GM21423 (cell line): ENCODE results near the gene EID2.

Experiments
- ATAC-seq: cut with Tn5 transposase; IDR thresholded peaks from one replicate; pipeline ENCODE4 v1.9.1; 2021; ENCODE audit warnings: mild to moderate bottlenecking, moderate library complexity; ENCODE audit not compliant: unreplicated experiment

EID2 gene, protein sequence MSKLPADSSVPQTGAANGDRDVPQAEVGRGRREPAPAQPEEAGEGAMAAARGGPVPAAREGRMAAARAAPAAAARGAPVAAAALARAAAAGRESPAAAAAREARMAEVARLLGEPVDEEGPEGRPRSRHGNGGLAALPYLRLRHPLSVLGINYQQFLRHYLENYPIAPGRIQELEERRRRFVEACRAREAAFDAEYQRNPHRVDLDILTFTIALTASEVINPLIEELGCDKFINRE

DNA sequence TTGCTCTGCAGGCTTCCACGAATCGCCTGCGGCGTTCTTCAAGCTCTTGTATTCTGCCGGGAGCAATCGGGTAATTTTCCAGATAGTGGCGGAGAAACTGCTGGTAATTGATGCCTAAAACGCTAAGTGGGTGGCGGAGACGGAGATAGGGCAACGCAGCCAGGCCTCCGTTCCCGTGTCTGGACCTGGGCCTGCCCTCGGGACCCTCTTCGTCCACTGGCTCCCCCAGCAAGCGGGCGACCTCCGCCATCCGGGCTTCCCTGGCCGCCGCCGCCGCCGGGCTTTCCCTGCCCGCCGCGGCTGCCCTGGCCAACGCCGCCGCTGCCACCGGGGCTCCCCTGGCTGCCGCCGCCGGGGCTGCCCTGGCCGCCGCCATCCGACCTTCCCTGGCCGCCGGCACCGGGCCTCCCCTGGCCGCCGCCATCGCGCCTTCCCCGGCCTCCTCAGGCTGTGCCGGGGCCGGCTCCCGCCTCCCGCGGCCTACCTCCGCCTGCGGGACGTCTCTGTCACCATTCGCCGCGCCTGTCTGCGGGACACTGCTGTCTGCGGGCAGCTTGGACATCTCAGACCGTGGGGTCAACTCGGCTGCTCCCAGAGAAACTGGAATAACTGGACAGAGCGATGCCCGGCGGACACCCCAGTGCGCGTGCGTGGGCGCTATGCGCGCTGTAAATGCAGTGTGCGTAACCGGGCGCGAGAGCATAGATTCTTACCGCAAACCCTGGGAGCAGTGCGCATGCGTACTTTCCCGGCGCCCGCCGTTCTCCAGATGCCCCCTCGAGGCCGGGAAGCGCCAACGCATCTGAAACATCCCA, at the start of gene EID2:
Gene EID2 (minus strand): TSS at position 644 of the 815 bp plus-strand sequence. CDS start 82 bp downstream, at position 562.
- peak; percentile 82 for ATAC-seq

DNA sequence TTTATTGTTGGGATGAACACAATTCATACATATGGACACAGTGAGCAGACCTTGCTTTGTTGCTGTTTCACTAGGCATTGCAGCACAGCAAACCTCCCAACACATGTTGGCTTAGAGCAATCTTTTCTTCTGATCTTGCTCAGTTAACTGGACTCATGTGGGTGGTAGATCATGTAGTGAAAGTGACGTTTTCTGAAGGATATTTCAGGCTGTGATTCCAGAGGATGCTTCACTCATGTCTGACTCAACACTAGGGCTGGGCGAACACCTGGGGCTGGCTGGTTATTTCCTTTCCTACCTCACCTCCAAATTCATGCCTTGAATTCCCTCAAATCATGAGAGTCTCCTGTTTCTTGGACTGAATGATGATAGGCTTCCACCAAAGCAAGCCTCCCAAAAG, 48.1 kb upstream of the EID2 start:
- ATAC-seq = no peak

DNA sequence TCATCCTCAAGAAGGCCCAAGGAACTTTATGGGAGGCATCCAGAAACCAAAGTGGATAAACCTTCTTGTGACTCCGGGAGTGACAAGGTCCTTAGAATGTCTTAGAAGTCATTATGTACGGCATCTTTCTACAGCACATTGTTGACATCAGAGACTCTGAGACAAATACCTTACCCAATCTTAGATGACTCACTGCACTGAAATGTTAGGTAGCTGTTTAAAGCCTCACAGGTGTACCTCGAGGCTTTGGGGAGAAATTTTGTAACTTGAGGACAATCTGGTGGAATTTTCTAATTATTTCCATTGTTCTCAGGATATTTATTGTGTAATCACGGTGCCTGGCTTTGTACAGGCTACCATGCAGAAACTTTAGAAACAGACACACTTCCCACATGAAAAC, 47.5 kb upstream of the EID2 start:
- no peak for ATAC-seq

DNA sequence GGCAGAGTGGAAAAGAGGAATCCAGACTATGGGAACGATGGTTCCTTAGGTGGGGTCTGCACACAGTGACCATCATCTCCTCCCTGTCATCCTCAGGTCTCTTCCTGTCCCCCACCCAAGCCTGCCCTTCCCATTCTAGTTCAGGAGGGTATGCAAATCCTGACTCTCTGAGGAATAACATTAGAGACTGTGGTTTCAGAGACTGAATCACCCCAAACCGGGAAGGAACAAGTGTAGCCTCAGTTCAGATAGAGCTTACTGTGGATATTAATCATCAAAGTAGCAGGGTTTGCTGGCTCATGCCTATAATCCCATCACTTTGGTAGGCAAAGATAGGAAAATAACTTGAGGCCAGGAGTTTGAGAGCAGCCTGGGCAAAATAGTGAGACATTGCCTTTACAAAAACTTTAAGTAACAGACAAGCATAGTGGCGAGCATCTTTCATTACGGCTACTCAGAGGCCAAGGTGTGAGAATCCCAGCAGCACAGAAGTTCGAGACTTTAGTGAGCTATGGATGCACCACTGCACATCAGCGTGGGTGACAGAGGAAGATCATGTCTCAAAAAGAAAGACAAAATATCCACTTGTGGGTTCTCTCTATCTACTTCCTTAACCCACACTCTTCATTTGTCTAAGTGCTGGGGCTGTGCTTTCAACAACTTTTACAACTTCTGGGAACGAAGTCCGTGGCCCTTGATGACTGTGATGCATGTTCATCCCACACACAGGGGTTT, 43.1 kb upstream of the EID2 start:
- ATAC-seq = no peak

DNA sequence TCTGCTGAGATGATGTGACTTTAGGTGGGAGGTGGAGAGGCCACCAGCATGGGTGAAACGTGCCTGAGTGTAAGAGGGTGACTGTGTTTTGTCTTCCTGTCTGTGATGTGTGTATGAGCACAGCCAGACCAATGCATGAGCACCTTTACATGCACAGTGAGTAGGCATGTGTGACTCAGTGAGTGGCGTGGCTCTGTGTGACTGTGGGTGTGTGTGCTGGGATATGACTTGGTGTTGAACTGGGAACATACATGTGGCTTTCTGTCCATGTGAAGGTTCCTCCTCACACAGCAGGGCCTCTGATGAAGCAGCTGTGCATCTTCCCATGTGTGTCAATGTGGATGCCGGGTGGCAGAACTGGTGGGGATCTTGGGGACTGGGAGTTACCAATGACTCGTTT, 42.5 kb upstream of the EID2 start:
- no peak for ATAC-seq

DNA sequence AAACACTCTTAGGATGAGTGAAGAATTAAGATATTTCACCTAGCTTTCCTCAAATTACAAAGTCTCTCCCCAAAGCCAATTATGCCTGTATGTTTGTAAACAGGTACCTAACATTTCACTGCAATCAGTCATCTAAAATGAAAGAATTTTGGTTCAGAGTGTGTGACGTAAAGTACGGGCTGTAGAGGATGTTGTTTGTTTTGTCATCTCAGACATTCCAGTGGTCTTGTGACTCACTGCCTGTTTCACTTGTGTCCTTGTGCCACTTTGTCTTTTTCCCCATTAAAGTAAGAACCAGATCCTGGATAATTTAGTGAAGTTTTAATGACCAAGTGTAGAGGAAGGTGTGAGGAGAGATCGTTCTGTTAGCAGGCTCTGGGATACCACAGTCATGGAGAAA, 28.6 kb upstream of the EID2 start:
- no peak for ATAC-seq

DNA sequence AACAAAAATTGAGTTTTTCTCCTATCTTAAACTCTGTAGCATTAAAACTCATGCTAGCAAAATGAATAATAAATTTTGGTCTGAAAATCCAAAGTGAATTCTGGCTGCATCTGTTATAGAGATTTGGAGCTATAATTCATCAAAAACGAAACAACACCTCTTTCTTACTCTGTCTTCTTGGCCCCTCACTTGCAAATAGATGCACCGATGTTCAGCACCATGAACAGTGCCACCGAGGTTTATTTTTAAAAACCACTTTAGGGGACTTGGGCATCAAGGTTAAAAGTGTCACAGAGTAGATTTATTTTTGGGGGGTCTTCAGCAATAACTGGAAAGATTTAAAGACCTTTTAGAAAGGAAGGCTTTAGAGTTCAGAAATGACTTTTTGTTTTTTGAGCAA, 26.1 kb upstream of the EID2 start:
- no peak for ATAC-seq

DNA sequence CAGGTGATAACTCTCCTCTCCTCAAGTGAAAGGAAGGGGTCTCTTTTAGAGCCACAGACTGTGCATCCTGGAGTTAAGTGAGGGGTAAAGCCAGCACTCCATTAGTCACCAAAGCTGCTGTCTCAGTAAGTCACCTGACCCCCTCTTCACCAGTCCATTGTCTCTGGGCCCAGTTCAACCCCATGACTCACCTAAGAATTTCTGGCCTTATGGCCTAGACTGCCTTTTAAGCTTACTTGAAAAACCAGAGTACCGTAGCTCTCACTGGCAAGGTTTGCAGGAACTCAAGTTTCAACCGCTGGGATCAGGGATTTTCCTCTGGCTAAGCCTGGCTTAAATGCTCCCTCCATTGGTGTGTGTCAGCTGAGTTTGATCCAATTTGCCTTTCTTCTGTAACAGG, 23.4 kb upstream of the EID2 start:
- no peak for ATAC-seq

DNA sequence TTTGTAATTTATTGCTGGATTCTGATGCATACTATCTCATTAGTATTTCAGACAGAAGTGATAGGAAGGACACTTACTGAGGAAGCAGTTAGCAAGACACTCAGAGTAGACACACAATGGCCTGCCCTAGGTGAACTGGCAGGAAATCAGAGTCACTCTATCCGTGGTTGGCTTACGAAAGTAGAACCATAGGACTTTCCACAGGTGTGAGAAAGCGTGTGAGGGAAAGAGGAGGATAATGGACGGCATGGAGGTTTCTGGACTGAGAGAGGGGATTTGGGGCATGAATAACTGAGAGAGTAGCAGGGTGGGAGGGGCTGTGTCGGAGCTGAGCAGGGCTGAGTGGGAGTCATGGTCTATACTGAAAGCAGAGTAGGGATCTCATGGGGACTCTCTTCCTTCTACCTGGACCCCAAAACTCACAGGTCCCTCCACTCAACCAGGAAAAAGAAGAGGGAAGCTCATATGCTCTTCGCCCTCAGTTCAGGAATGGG, 18.7 kb upstream of the EID2 start:
- no peak for ATAC-seq

DNA sequence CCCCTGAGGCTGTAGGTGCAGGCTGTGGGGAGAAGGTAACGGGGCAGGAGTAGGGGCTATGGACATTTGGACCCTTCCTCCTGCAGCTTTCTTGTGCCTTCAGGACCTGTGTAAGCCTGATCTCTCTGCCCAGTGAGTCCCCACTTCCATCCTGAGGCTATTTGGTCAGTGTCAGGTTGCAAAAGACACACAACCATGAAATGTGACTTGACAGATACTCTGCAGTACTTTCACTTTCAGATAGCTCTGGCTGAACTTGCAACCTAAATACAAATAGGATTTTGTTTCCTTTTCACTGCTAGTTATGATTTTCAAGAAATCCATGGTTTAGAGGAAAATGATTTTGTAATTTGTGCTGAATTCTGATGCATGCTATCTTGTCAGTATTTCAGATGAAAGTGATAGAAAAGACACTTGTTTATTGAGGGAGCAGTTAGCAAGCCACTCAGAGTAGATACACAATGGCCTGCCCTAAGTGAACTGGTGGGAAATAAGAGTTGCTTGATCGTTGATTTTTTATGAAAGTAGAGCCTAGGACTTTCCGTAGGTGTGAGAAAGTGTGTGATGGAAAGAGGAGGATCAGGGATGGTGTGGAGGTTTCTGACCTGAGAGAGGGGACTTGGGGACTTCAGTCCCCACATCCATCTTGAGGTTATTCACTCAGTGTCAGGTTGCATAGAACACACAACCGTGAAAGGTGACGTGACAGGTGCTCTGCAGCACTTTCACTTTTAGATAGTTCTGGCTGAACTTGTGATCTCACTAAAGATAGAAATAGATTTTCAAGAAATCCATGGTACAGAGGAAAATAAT, 18.1 kb upstream of the EID2 start:
- peak; percentile 66 for ATAC-seq

DNA sequence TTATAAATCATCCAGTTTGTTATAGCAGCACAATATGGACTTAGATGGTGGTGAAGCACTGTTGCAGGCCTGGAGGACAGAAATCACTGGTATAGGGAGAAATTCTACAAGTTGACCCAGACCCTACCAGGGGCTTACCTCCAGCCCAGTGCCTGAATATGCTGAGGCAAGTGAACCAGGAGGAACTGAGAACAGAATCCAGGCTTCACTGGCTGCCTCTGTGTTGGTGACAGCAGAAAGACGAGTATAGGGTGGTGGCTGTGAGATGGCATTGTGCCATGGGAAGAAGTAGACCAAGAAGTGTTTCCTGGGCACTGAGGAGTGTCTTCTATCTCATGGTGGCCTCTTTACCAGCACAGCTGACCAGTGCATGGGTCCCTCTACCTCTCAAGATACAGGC, 15.9 kb upstream of the EID2 start:
- ATAC-seq = no peak

DNA sequence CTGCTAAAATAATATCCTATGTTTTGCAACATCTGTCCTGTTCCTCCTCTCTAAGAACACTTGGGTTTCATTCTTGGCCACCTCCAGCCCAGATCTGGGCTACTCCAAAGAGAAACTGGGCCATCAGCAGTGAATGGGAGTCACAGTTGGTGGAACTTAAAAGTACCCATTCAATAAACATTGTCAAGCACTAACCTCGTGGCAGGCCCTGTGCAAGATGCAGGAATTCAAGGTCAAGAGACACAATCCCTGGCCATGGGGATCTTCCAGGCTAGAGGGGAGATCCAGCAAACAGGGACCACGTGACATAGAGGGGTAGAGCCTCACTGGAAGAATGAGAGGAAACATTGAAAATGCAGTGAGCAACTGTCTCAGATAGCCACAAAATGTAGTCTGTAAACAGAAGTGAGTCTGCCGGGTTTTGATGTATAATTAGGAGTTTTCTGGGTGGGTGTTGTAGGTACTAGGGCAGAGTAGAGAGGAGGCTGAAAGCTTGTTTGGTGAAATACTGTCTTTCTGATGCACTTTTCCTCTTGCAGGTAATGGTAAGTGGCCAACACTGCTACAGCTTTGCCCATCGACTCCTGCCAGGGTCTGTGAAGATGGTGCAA, 14.8 kb upstream of the EID2 start:
- ATAC-seq = no peak

DNA sequence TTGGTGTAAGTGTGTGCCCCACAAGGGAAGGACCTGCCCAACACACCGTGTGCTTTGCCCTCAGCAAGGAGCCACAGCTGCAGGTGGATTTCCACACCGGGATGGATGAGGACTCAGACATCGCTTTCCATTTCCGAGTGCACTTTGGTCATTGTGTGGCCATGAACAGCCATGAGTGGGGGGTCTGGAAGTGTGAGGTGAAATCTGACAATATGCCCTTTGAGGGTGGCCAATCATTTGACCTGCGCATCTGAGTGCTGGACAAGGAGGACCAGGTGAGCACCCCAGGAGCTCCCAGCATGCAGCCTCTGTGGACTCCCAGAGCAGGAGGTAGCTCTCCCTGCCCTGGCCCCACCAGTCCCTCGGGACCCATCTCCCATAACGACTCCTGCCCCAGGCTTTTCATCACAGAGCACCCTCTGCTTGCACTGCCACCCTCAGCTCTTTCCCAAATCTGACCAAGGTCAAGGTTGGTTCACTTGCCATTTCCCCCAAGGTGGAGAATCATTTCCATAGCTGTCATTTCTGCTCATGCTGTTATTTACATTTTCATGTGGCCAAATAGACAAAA, 13.2 kb upstream of the EID2 start:
- no peak for ATAC-seq

DNA sequence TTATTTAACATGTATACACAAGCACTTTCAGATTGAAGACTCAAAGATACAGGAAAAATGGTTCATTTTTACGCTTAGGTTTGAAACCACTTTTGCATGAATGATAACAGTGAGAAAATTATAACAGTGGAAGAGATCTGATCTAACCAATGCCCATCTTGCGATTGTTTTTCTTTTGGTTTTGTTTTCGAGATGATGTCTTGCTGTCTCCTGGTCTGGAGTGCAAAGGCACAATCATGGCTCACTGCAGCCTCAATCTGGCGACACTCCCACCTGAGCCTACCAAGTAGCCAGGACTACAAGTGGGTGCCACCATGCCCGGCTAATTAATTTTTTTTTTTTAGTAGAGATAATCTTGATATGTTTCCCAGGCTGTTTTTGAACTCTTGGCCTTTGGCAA, 10.2 kb upstream of the EID2 start:
- ATAC-seq = no peak

DNA sequence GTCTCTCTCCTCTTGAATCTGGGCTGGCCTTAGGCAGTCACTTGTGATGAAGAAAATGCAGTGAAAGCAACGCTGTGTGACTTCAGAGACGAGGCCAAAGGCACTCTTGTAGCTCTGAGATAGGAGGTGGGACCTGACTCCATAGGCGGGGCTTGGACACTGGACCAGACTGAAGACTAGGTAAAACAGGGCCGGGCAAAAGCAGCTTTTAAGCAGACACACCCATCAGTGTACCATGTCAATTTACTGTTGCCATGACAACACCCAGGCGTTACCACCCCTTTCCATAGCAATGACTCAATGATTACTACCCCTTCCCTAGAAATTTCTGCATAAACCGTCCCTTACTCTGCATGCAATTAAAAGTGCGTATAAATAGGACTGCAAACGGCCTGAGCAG, 6.6 kb upstream of the EID2 start:
- ATAC-seq = no peak

DNA sequence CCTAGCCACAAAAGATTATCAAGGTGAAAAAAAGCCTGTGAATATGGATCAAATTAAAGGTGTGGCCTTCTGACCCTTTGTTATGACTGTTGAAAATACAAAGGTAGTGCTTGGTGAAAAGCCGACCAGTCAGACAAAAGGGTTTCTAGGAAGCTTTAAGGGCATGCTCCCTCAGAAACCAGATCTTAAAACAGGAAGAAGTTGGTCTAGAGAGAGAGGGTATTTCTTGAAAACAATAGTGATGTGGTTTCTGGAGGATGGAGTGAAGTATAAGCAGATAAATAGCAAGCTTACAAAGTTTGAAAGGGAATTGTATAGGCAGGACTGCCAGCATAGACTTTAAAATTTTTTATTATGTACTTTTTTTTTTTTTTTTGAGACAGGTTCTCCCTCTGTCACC, 5.0 kb upstream of the EID2 start:
- ATAC-seq = no peak

DNA sequence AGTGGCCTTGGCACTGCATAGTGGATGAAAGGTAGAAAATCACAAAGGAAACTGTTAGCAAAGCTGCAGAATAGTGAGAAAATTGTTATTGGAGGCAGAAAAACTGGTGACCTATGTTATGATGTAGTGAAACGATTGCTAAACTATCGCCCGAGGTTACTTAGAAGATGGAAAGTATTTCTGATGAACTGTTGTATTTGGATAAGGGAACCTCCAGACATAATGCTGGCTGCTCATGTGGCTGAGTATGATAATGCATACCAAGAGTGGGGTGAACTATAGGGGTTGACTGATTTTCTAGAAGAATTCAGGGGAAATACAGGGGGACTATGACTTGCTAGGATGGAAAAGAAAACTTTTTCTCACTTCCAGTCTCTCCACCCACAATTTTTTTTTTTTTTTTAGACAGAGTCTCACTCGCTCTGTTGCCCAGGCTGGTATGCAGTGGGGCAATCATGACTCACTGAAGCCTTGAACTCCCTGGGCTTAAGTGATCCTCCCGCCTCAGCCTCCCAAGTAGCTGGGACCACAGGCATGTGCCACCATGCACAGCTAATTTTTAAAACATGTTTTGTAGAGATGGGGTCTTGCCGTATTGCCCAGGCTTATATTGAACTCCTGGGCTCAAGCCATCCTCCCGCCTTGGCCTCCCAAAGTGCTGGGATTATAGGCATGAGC, 4.4 kb upstream of the EID2 start:
- no peak for ATAC-seq

DNA sequence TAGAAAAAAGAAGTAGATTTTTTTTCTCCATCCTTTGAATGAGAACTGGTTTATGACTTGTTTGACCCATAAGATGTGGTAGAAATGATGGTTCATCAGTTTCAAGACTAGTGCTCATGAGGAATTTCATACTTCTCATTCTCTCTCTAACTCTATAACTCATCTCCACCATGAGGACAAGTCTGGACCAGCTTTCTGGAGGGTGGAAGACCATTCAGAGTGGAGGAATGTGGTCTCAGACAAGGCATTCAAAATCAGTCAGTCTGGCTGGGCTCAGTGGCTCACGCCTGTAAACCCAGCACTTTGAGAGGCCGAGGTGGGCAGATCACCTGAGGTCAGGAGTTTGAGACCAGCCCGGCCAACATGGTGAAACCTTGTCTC, 3.5 kb upstream of the EID2 start:
- no peak for ATAC-seq

DNA sequence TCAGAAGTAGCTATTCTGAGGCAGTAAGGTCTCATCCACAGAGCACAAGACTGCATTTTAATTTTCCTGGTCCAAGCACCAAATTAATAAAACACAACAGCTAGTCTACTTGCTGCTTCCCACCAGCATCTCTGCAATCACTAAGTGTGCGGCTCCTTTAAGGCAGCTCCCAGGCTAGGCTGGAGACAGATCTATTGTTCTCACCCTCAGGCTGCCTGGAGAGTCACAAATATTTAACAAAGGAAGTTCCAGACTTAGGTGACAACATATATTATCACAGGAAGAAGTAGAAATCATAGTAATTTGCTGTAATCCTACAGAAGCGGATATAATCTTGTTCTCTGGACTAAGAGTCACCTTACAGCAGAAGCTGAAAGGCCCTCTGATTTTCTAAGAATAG, 2.2 kb upstream of the EID2 start:
- no peak for ATAC-seq

DNA sequence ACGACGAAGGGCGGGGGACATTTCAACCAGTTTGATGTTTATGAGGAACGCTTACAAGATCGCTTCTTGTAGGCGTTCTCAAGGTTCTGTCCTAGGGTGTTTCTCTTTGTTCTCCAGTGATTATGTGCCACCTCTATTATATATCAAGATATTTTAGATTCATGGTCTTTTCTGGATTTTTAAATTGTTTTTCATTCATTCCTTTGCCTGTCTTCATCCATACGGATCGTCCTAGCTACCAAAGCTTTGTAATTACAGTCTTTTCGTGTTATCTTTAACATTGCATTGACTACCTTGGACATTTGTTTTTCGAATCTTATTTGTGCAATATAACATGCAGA, 342 bp upstream of the EID2 start:
- ATAC-seq = no peak
